Heart right ventricle (tissue), 16 donors: ENCODE results near the gene KLK3. TPM values are rescaled to one million over a fixed set of nuclear protein-coding genes. Genes with fewer than 3 reads are reported as not detected.

Source experiments
- ATAC-seq, 8 donors: fragments of 200-7000 bp; cut with Tn5 transposase; one replicate each; pipeline ENCODE4 v1.9.1; 2020; ENCODE audit warnings: mild to moderate bottlenecking in 8 of 8, moderate library complexity in 8 of 8, moderate number of reproducible peaks in 1 of 8
- DNase-seq, 2 donors: peaks; one replicate each; pipeline ENCODE4 v3.0.0-alpha.2; 2020
- H3K27ac ChIP-seq, 10 donors: fragments of 200-600 bp; sonication (generic) in 2 of 10; one replicate each; pipeline versions ENCODE4 v1.5.0 to v1.8.0; 2020 to 2022; ENCODE audit warnings: mild to moderate bottlenecking in 3 of 10
- H3K27me3 ChIP-seq, 7 donors: fragments of 200-600 bp; one replicate each; pipeline ENCODE4 v1.8.0; 2021 to 2022; ENCODE audit warnings: mild to moderate bottlenecking in 2 of 7
- H3K36me3 ChIP-seq, 9 donors: fragments of 200-600 bp; sonication (generic) in 1 of 9; one replicate each; pipeline versions ENCODE4 v1.5.0 to v1.8.0; 2020 to 2022; ENCODE audit warnings: mild to moderate bottlenecking in 2 of 9
- H3K4me1 ChIP-seq, 9 donors: fragments of 200-600 bp; sonication (generic) in 1 of 9; one replicate each; pipeline versions ENCODE4 v1.5.0 to v1.8.0; 2020 to 2022; ENCODE audit warnings: mild to moderate bottlenecking in 4 of 9
- H3K4me3 ChIP-seq, 10 donors: fragments of 200-600 bp; sonication (generic) in 2 of 10; one replicate each; pipeline versions ENCODE4 v1.5.0 to v1.8.0; 2020 to 2022; ENCODE audit warnings: mild to moderate bottlenecking in 7 of 10, moderate library complexity in 2 of 10
- H3K9me3 ChIP-seq, 11 donors: fragments of 200-600 bp in 10 of 11; sonication (generic) in 2 of 11; one replicate each; pipeline versions ENCODE4 v1.5.0 to v1.8.0; 2013 to 2022; ENCODE audit warnings: mild to moderate bottlenecking in 2 of 11, control low read depth in 1 of 11, moderate library complexity in 1 of 11
- CTCF ChIP-seq, 9 donors: fragments of 200-600 bp; sonication (generic) in 2 of 9; IDR thresholded peaks; one replicate each; pipeline versions ENCODE4 v1.5.0 to v1.8.0; 2021 to 2022; ENCODE audit warnings: antibody characterized with exemption in 9 of 9, mild to moderate bottlenecking in 5 of 9, moderate library complexity in 1 of 9
- WGBS, 2 donors: extraction: QIAGEN DNeasy Blood & Tissue Kit; methylation state at CpG; one replicate each; pipeline ENCODE4 v1.1.7; 2013; ENCODE audit warnings: inconsistent platforms in 1 of 2; 5-methylcytosine and 5-hydroxymethylcytosine counted together
- intact Hi-C, 10 donors: fragments of 100-400 bp; cut with DNase I; formaldehyde crosslinking; loops; one replicate each; pipeline versions ENCODE4 v1.11.1 to v1.14.2; 2022
- polyA plus RNA-seq, 2 donors: library from polyadenylated mRNA; stranded (reverse); fragments of 200-250 nt; gene quantifications; one replicate each; pipeline ENCODE4 v1.2.3, GENCODE V29; 2013
- total RNA-seq, 10 donors: library from RNA; stranded (reverse); fragmentation: NEBNext Ultra II Directional in 3 of 10; extraction: Animal tissue kit (Norgen Biotek cat#: 25700) in 3 of 10; gene quantifications; one replicate each; pipeline versions ENCODE4 v1.2.1 to v1.2.4, GENCODE V29; 2021 to 2023
- donor health status: Arrhythmogenic right ventricular cardiomyopathy.
- donor health status: ischemic (EF 13 %, LVEDD 7.1; RV severe dilation, severe dysfunction).
- donor health status: healthy with polysubstance abuse.
- donor health status: DM: no; HTN: yes; CAD: no.
- donor health status: DM: no; HTN: no; CAD: no.
- donor health status: ischemic (EF 25% LVEDD 6.9; RV normal size, moderate dysfunction).
- donor health status: ischemic (EF 25% LVEDD 5.7; RV mildly dilated, moderate dysfunction).
- donor health status: healthy.
- donor health status: DM: yes; HTN: yes; CAD: no.
- donor health status: Ischemic cardiomyopathy.
- donor health status: ischemic (EF 35%, LVEDD 5.7; RV mildly dilated, moderate dysfunction).
- donor health status: nonischemic (EF 11% LVEDD 7.7; RV severe dilation, severe dysfunction).
- donor health status: DM: yes; HTN: yes; CAD: no.
- donor health status: PGD.
- donor health status: ischemic (EF 29% LVEDD 5.4; RV normal size, mild dysfunction).
- donor health status: nonischemic (EF 23%, LVEDD 6.1; RV moderate dilation, normal function).

The KLK3 gene
- total and polyA plus RNA-seq, 12 donors = not detected

GRCh38 chr19:50896591-50897190, 42.0 kb downstream of the KLK3 start:
- DNase-seq = no peak
- 69 to 76% methylated on average over 6 of the region's 6 CpGs for WGBS, 2 donors
- Histone ChIP-seq H3K27me3 (peaks cover 0 to 54% (median 28%) of the 10 kb centered on the region in 7 donors), H3K9me3 (no peaks in the 10 kb centered on the region), H3K4me1 (no peaks in the 10 kb centered on the region), H3K36me3 (no peaks in the 10 kb centered on the region), H3K4me3 (no peak overlapping the region), H3K27ac (no peak overlapping the region)
- intact Hi-C loops = no loop called here
- TF ChIP-seq CTCF (IDR thresholded peaks at IDR 0.05) = no peak
- no peak for ATAC-seq

DNA sequence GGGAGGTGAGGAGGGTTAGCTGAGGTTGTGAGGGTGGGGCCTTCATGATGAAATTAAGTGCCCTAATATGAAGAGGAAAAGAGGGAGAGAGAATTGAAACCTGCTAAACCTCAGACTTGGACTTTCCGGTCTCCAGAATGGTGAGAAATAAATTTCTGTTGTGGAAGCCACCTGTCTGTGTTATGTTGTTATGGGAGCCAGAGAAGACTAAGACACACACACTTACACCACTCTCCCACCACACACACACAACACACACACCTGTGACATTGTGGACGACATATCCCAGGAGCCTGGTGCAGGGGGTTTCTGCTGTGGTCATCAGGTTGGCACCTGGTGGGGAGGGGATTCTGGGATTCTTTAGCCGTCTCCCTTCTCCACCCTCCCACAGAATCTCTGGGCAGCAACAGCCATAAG, 42.5 kb downstream of the KLK3 start:
- 42 to 64% methylated on average over 3 of the region's 3 CpGs for WGBS, 2 donors
- intact Hi-C loops = no loop called here
- H3K27me3 ChIP-seq = peaks cover 0 to 49% (median 30%) of the 10 kb centered on the region in 7 donors
- no peaks in the 10 kb centered on the region for H3K4me1 ChIP-seq
- no peak overlapping the region for H3K27ac ChIP-seq
- no peak for ATAC-seq
- no peak overlapping the region for H3K4me3 ChIP-seq
- H3K36me3 ChIP-seq = no peaks in the 10 kb centered on the region
- TF ChIP-seq CTCF (IDR thresholded peaks at IDR 0.05) = no peak
- no peaks in the 10 kb centered on the region for H3K9me3 ChIP-seq
- no peak for DNase-seq

GRCh38 chr19:50897612-50898011, 42.9 kb downstream of the KLK3 start:
- Histone ChIP-seq H3K27me3 (peaks cover 0 to 45% (median 34%) of the 10 kb centered on the region in 7 donors), H3K36me3 (no peaks in the 10 kb centered on the region), H3K9me3 (no peaks in the 10 kb centered on the region), H3K4me1 (no peaks in the 10 kb centered on the region), H3K4me3 (no peak overlapping the region), H3K27ac (no peak overlapping the region)
- ATAC-seq (no peak), DNase-seq (no peak)
- intact Hi-C loops = no loop called here
- 75 to 87% methylated on average over 3 of the region's 3 CpGs for WGBS, 2 donors
- no peak for TF ChIP-seq CTCF (IDR thresholded peaks at IDR 0.05)

DNA sequence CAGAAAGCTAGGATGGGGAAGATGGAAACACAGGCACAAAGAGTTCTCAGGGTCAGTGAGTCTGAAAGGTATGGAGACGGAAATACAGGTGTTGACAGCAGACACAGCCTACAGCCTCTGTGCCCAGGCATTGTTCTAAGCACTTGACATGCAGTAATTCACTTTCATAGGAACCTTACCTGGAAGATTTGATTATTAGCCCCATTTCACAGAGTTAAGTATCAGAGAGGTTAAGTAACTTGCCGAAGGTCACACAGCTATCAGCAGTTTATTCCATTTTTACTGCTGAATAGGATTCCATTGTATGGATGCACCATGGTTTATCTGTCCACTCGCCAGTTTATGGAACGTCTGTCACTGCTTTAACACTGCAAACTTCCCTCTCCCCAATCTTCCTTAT, 43.3 kb downstream of the KLK3 start:
- intact Hi-C loops = no loop called here
- no peaks in the 10 kb centered on the region for H3K36me3 ChIP-seq
- H3K27me3 ChIP-seq = peaks cover 0 to 42% (median 30%) of the 10 kb centered on the region in 7 donors
- H3K27ac ChIP-seq = no peak overlapping the region
- TF ChIP-seq CTCF (IDR thresholded peaks at IDR 0.05) = no peak
- no peak for DNase-seq
- H3K4me1 ChIP-seq = no peaks in the 10 kb centered on the region
- WGBS, 2 donors = 70 to 76% methylated on average over 4 of the region's 4 CpGs
- no peak overlapping the region for H3K4me3 ChIP-seq
- no peak for ATAC-seq
- no peaks in the 10 kb centered on the region for H3K9me3 ChIP-seq
